ENCODE results near the gene SSH3.

Gene SSH3

GRCh38 chr11:67268962-67269268 is 34.4 kb upstream of the SSH3 start:
- no peak for DNase-seq

- DNase-seq: peak; percentile 79
These were observed 33.7 kb upstream of the SSH3 start for GRCh38 chr11:67269401-67270255.

- peak; percentile 64 for DNase-seq
These were observed 32.8 kb upstream of the SSH3 start for GRCh38 chr11:67270256-67271204.

GRCh38 chr11:67271205-67271540 is 32.2 kb upstream of the SSH3 start:
- DNase-seq: peak; percentile 38

GRCh38 chr11:67271541-67272284 is 31.6 kb upstream of the SSH3 start:
- DNase-seq: peak; percentile 68

- DNase-seq: peak; percentile 36
These were observed 30.7 kb upstream of the SSH3 start for GRCh38 chr11:67272327-67273259.

- peak; percentile 46 for DNase-seq
These were observed 29.9 kb upstream of the SSH3 start for GRCh38 chr11:67273260-67273990.

GRCh38 chr11:67274768-67275605 is 28.3 kb upstream of the SSH3 start:
- DNase-seq: no peak

GRCh38 chr11:67275606-67276409 is 27.5 kb upstream of the SSH3 start:
- peak; percentile 58 for DNase-seq

- peak; percentile 94 for DNase-seq
These were observed 26.5 kb upstream of the SSH3 start for GRCh38 chr11:67276781-67277230.

- DNase-seq: peak; percentile 99
These were observed 25.9 kb upstream of the SSH3 start for GRCh38 chr11:67277231-67277961.

- no peak for DNase-seq
These were observed 25.0 kb upstream of the SSH3 start for GRCh38 chr11:67278135-67278938.

GRCh38 chr11:67278939-67279588 is 24.3 kb upstream of the SSH3 start:
- no peak for DNase-seq

GRCh38 chr11:67279589-67280340 is 23.6 kb upstream of the SSH3 start:
- no peak for DNase-seq

- no peak for DNase-seq
These were observed 23.0 kb upstream of the SSH3 start for GRCh38 chr11:67280341-67280787.

GRCh38 chr11:67280788-67281551 is 22.4 kb upstream of the SSH3 start:
- DNase-seq: no peak
